LoVo (cell line): ENCODE measurements around the gene ARSG.
A peak's percentile ranks its signal among the peaks of the same experiment; 100 is the strongest.
"Not testable (repeated sequence)": the region's sequence is repeated elsewhere in the genome, so short reads cannot be mapped to it uniquely, and the experiment has no call there.

ENCODE experiments used
- DNase-seq: peaks from one replicate; pipeline ENCODE4 v3.0.0-alpha.2; 2016; ENCODE audit warnings: low spot score

The ARSG gene

DNA sequence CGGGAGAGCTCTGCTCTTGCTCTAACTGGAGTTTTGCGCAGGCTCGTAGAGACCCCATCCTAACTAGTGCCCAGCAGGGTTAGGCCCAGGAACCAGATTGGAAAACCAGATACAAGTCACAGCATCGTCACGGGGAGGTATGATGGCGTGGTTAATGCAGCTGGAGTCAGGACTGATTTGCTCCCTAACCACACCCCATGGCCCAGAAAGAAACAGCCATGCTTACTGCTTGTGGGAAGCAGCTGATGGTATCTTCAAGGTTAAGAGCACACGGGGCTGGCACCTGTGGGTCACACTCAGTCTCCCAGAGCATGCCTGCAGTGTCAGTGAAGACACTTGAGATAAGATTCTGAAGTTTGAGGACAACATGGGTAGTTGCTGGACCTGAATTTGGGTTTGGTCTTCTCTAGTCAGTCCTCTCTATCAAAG lies 105.8 kb downstream of the ARSG start:
- no peak for DNase-seq

DNA sequence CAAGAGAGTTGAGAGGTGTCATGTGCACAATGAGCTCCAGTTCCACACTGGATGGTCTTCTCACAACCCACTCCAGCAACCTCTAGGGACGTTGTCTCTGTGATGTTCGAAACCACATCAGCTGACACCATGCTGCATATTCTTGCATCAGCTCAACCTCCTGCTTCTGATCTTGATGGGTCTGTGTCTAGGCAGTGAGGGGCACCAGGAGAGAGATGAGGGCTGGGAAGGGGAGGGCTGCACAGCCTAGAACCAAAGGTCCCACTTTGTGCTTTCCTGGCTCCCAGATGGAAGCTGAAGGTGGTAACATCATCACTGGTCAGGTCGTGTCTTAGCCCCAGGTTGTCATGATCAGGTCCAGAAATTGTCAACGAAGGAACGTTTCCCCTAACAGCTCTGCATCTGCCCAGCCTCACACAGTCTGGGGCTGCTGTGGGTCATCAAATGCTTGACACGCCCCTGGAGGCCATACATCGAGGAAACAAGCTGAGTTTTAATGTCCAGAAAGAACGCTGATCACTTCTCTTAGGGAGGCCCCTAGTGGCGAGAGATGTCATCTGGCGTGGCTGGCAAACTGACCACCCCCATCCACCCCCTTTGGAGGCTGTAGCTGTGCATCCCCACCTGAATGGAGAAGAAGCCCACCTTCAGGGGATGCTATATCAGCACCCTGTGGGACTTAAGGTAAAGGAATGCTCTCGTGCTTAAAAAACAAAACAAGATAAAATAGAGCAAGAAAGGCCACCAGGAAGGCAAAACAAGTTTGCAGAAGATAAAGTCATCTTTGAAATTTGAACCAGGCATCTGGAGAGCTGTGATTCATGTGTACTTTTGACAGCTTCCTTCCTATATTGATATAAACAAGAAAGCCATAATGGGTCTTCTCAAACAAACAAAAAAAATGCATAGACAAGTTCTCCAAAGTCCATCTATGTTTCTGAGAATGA lies 107.7 kb downstream of the ARSG start:
- DNase-seq, result peak; percentile 56

DNA sequence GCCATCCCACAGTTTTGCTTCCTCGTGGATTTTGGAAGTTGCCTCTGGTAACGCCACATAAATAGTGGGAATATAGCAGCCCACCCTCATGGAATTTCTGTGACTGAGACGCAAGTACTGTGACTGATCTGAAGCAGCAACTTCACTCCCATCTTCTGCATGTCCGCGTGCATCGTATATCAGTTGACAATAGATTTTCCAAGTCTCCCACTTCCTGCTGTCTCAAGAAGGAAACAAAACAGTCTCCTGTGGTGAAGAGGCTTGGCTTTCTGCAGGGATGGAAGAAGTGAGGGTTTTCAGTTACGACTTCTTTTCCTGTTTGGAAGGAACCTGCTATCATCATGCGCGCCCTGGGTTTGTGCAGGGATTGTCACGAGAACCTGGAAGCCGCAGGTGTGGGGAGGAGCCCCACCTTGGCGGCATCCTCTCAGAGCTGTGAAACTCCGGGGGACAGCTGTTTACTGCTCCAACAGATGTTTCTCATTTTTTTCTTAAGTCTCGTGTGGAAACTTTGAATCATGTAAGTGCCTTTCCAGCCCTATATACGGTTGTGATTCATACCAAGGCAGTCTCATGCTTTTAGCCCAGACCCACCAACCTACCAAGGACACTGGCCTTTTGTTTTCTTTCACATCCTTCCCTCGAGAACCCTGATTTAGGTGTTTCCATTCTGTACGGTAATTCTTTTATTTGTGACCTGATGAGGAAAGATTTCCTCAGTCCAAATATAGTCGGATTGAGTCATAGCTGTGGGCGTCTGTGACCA lies 108.5 kb downstream of the ARSG start:
- DNase-seq, result no peak

DNA sequence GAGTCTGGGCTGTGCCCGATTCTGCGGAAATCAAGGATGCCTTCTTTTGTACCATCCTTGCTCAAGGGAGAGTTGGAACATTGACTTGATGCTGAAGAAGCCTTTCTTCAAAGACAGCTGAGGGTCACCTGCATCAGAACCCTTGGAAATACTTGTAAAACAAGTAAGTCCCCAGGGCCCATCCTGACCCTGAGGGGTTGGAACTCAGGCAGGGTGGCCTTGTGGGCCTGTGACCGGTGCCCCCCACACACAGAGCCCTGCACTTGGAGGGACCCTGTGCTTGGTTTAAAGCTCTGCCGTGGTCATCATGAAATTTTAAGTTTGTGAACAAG lies 109.1 kb downstream of the ARSG start:
- no peak for DNase-seq

DNA sequence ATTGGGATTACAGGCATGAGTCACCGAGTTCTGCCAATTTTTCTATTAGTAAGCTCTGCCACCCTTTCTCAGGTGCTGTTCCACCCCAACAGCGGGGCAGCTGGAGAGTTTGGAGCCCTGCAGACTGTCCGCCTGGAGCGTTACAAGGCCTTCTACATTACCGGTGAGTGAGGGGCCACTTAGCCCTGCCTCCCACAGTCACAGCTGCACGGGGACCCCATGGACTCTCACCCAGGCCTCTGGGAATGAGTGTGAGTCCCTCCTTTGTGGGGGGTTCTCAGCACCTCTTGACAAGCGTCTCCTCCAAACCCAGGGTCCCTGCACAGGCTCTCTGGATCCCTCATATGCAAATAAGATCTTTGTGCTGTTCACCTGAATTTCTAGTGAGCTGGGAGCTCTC lies 110.0 kb downstream of the ARSG start:
- DNase-seq, result no peak

DNA sequence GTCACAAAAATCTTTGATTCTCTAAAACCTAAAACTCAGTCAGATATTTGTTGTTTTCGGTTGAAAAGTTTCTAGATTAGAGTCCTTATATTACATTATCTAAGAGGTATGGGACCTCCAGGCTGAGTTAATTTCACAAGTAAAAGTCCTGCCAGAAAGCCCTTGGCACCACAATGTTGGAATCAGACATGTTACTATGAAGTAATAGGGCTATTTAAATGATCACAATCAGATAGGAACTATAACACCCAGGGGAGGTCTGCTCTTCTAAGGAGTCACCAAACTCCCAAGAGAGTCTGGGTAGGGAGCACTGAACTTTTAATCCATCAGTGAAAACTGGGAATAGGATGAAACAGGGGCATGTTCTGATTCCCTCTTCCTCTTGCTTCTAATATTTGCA lies 111.8 kb downstream of the ARSG start:
- DNase-seq, result no peak

DNA sequence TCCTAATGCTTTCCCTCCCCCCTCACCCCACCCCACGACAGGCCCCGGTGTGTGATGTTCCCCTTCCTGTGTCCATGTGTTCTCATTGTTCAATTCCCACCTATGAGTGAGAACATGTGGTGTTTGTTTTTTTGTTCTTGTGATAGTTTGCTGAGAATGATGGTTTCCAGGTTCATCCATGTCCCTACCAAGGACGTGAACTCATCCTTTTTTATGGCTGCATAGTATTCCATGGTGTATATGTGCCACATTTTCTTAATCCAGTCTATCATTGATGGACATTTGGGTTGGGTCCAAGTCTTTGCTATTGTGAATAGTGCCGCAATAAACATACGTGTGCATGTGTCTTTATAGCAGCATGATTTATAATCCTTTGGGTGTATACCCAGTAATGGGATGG lies 112.5 kb downstream of the ARSG start:
- not testable (repeated sequence) for DNase-seq

DNA sequence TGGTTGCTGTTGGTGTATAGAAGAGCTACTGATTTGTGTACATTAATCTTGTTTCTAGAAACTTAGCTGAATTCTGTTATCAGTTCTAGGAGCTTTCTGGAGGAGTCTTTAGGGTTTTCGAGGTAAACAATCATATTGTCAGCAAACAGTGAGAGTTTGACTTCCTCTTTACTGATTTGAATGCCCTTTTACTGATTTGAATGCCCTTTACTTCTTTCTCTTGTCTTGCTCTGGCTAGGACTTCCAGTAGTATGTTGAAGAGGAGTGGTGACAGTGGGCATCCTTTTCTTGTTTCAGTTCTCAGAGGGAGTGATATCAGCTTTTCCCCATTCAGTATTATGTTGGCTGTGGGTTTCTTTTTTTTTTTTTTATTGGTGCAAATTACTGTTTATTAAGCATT lies 116.4 kb downstream of the ARSG start:
- DNase-seq, result not testable (repeated sequence)

DNA sequence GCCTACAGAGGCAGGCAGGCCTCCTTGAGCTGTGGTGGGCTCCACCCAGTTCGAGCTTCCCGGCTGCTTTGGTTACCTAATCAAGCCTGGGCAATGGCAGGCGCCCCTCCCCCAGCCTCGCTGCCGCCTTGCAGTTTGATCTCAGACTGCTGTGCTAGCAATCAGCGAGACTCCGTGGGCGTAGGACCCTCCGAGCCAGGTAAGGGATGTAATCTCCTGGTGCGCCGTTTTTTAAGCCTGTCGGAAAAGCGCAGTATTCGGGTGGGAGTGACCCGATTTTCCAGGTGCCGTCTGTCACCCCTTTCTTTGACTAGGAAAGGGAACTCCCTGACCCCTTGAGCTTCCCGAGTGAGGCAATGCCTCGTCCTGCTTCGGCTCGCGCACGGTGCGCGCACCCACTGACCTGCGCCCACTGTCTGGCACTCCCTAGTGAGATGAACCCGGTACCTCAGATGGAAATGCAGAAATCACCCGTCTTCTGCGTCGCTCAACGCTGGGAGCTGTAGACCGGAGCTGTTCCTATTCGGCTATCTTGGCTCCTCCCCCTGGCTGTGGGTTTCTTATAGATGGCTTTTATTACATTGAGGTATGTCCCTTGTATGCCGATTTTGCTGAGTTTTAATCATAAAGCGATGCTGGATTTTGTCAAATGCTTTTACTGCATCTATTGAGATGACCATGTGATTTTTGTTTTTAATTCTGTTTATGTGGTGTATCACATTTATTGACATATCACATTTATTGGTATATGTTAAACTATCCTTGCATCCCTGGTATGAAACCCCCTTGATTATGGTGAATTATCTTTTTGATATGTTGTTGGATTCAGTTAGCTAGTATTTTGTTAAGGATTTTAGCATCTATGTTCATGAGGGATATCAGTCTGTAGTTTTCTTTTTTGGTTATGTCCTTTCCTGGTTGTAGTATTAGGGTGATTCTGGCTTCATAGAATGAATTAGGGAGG lies 122.6 kb downstream of the ARSG start:
- DNase-seq, result peak; percentile 16

DNA sequence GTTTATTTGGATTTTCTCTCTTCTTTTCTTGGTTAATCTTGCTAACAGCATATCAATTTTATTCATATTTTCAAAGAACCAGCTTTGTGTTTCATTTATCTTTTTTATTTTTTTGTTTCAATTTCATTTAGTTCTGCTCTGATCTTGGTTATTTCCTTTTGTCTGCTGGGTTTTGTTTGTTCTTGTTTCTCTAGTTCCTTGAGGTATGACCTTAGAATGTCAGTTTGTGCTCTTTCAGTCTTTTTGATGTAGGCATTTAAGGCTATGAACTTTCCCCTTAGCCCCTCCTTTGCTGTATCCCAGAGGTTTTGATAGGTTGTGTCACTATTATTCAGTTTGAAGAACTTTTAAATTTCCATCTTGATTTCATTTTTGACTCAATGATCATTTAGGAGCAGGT lies 123.6 kb downstream of the ARSG start:
- DNase-seq, result not testable (repeated sequence)

DNA sequence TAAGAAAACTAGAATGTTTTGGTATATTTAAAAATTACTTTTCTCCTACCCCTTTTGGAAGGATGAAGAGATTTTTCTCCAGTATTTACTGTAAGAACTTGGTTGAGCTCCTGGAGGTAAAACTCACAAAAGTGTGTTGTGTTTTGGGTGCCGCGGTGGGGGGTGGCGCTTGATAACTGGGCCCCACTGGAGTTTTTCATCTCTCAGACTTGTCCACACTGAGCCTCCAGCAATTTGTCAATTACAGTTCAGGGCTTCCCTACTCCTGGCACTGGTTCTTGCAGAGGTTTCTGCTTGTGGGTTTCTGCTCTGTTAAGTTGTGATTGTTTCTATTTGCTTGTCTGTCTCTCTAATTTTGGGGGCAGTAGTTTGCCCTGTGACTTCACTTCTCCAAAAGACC lies 126.0 kb downstream of the ARSG start:
- DNase-seq, result no peak

DNA sequence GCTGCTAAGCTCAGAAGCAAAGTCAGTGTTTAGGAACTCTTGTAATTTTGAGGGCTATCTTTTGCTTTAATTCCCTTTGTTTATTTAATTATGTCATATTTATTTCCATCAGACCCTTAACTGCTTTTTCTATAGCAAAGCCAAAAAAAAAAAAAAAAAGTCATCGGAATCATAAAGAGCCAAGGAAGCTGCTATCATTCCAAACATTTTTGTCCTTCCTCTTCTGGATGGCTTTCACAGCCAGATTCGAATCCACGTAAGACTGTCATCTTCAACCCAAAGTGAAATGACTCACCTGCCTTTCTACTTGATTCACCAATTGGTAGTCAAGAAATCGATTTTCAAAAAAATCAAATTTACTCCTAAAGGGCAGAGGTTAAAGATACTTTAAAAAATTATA lies 127.6 kb downstream of the ARSG start:
- no peak for DNase-seq

DNA sequence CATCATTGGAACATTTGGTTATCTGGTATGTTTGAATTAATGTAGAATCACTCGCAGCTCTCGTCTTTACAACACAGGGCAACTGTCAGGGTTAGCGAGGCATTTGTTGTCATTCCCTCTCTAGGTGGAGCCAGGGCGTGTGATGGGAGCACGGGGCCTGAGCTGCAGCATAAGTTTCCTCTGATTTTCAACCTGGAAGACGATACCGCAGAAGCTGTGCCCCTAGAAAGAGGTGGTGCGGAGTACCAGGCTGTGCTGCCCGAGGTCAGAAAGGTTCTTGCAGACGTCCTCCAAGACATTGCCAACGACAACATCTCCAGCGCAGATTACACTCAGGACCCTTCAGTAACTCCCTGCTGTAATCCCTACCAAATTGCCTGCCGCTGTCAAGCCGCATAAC lies 128.8 kb downstream of the ARSG start:
- no peak for DNase-seq

DNA sequence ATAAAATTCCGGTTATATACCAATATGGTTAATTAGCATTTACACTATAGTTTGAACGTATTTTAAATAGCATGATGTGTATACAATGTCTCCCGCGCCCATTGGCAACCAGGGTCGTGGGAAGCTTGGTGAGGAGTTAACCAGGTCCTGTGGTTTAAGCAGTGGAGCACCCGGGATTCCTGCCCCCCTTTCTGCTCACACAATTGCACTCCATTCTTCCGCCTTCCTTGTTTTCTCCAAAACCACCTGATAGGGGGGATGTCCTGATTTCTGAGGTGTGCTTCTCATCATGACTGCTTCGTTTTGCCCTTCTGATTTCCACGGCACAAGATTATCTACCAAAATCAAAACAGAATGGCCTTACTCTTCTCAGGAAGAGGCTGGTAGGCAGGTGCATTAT lies 130.2 kb downstream of the ARSG start:
- no peak for DNase-seq

DNA sequence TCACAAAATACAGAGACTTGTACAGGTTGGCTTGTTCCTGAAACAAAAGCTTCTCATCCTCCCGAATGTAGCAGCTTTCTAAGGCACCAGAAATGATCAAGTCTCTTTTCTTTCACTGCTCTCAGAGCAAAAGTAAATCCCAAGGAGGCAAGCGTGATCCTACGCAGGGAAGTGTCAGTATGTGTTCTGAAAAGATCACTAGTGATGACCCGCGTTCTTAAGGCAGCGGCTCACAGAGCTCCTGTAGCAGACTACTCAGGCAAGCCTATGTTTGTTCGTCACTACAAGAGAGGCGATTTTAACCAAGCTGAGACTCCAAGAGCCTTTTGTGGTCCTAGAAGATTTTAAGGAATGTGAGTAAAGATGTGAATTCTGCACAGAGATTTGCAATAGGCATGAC lies 131.5 kb downstream of the ARSG start:
- DNase-seq, result no peak

DNA sequence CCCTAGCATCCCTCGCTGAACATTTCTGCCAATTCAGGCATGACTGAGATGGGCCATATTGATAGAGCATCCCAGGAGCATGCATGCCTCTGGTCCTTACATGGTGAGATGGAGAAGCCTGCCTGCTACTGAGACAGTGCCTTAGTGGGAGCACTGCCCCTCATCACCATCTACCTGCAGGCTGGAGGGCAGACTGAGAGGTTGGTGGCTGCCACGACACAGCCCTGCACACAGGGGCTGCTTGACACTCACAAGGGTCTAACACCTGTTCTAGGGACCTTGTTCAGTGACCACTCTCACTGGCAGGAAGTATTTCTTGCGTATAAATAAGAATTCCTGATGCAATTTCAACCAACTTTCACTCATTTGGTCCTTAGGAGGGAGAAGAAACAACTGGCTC lies 132.0 kb downstream of the ARSG start:
- no peak for DNase-seq

DNA sequence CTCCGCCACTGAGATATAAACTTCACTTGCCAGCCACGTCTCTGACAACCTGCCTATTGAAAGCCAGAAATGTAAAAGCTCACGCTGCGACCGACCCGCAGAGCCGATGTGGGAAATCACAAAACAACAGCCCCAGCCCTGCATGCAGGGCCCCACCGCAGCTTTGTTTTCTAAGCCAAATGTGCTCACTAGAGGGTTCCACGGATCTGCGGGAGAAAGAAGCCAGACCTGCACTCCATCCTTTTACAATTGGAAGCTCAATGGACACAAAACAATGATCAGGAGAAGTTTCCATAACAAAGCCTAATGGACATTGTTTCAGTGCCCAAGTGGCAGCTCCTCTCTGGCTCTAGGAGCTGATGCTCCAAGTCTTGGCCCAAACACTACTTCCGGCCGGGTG lies 132.9 kb downstream of the ARSG start:
- no peak for DNase-seq

DNA sequence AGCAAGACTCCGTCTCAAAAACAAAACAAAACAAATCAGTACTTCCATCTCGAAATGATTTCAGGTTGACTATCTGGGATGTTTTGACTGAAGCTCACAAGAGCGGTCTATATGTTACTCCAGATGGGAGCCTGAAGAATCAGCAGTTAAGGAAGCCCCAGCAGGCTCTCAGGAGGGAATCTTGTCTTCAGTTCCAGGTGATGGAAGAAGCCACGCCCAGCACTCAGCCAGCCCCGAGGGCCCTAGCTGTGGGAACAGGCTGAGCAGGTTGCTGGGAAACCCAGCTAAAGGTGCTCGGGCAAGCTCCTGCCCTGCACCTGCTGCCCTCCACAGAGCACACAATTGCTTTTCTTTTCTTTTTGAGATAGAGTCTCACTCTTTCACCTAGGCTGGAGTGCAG lies 133.6 kb downstream of the ARSG start:
- no peak for DNase-seq

DNA sequence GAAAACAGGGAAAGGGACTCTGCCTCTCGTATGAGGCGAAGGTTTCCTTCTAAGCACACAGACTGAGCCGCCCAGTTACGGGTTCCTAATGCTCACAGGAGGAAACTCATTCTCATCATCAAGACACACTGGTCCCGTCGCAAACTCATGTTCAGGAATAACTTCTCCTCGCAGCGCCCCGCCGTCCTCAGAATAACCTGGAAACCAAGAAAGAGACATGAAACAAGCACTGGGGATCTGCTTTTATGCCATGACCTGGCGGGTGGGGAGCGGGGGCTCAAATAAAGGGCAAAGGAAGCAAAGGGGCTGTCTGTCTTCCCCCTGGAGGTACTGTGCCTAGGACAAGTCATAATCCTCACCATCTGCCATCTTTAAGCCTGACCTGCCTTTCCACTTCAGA lies 134.7 kb downstream of the ARSG start:
- no peak for DNase-seq

DNA sequence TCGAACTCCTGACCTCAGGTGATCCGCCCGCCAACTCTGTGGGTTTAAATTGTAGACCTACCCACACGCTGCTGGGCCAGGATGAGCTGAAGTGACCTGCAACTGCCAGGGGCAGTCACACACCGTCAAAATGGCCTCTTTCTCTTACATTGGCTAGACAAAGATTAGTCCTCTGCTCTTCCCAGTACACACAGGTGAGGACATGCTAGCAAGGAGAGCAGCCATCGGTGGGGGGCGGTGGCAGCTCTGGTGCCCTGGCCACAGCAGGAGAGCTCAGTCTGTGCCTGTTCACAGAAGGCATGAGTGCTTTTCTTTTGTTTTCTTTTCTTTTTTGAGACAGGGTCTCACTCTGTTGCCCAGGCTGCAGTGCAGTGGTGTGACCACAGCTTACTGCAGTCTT lies 136.3 kb downstream of the ARSG start:
- DNase-seq, result no peak

DNA sequence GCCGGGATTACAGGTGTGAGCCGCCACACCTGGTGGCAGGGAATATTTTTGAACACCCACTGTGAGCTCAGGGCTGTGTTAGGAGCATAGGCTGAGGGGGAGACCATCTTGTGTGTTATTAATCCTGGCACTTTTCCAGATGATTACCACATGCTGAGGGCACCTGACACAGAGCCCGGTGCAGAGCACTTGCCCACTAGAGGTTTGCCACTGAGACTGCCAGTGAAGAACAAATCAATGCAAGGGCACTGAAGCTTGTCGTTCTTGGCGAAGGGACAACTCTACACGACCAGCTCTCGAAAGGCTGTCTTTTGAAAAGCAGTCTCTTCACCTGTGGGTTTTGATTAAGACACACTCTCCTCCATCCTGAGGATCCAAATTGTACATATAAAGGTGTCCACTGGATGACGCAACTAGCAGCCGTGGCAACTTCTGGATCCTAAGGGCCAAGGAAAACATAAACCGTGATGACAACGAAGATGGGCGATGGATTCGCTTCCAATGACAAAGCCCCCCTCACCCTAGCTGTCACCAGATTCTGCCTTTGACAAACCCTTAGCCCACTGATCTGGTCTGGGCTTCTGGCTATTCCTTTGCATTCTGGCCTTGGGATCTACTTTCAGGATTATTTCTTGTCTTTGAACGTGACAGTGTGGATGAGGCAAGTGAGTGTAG lies 137.3 kb downstream of the ARSG start:
- no peak for DNase-seq

DNA sequence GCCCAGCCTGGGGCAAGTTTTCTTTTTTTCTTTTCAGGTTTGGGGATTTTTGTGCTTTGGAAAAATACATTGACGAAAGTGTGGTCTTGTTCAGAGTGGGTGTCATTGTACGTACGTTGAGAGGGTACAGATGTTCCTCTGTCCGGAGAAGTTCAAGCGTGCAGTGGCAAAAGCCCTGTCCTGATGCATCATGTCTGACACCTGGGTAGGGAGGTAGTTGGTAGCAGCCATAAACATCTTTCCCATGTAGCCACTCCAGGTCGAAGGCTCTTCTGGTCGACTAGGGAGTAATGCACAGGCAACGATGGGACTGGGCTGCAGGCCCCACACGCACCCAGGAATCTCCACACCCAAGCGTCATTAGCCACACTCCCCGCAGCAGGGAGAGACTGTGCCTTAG lies 138.6 kb downstream of the ARSG start:
- no peak for DNase-seq
